Measurements from ENCODE around the gene IDH3A. TPM values are rescaled to one million over a fixed set of nuclear protein-coding genes. Genes with fewer than 3 reads are reported as not detected.

The IDH3A gene
- total RNA-seq, 4 donors from 2014 or later: 55.1 to 155 (median 83.3) TPM

- H3K4me1 ChIP-seq: no peaks in the 10 kb centered on the region
- no peak for DNase-seq
Measured at GRCh38 chr15:78111788-78112187, 37.4 kb upstream of the IDH3A start.

GRCh38 chr15:78112551-78112950 is 36.6 kb upstream of the IDH3A start:
- no peaks in the 10 kb centered on the region for H3K4me1 ChIP-seq
- 84 to 86% methylated on average over 3 of the region's 3 CpGs for WGBS, 2 donors
- no peak overlapping the region for H3K4me3 ChIP-seq (replicated peaks in 1 of 3)
- no peak overlapping the region for H3K27ac ChIP-seq
- H3K9me3 ChIP-seq: no peaks in the 10 kb centered on the region
- TF ChIP-seq POLR2A (IDR thresholded peaks at IDR 0.05) (no peak), CTCF (IDR thresholded peaks at IDR 0.05) (no peak)
- no peaks in the 10 kb centered on the region for H3K27me3 ChIP-seq
- H3K36me3 ChIP-seq: no peaks in the 10 kb centered on the region
- no peak for DNase-seq
- intact Hi-C loops (cut with DNase I): loop anchor here (2.0 to 5.0 kb wide), 2 partner anchors 80 to 128 kb away; no protein-coding TSS in a partner anchor

More at GRCh38 chr15:78111788-78112187, 37.4 kb upstream of the IDH3A start:
- intact Hi-C loops (cut with DNase I): loop anchor here (2.0 to 5.0 kb wide), 2 partner anchors 81 to 129 kb away; no protein-coding TSS in a partner anchor
- H3K4me3 ChIP-seq (replicated peaks in 1 of 3): no peak overlapping the region
- H3K9me3 ChIP-seq: no peaks in the 10 kb centered on the region
- no peak overlapping the region for H3K27ac ChIP-seq
- H3K36me3 ChIP-seq: no peaks in the 10 kb centered on the region
- TF ChIP-seq POLR2A (IDR thresholded peaks at IDR 0.05): no peak
- TF ChIP-seq CTCF (IDR thresholded peaks at IDR 0.05): no peak
- H3K27me3 ChIP-seq: no peaks in the 10 kb centered on the region
- 94 to 98% methylated on average over 3 of the region's 3 CpGs for whole genome bisulfite sequencing, 2 donors

- TF ChIP-seq CTCF (IDR thresholded peaks at IDR 0.05) (no peak), POLR2A (IDR thresholded peaks at IDR 0.05) (no peak)
- DNase-seq: no peak
- H3K4me3 ChIP-seq (replicated peaks in 1 of 3): no peak overlapping the region
- no peaks in the 10 kb centered on the region for H3K9me3 ChIP-seq
- no peak overlapping the region for H3K27ac ChIP-seq
- H3K4me1 ChIP-seq: no peaks in the 10 kb centered on the region
- intact Hi-C loops (cut with DNase I): no loop called here
- 73 to 79% methylated on average over 5 of the region's 5 CpGs for WGBS, 2 donors
- no peaks in the 10 kb centered on the region for H3K27me3 ChIP-seq
- H3K36me3 ChIP-seq: no peaks in the 10 kb centered on the region
Measured at GRCh38 chr15:78120523-78120922, 28.6 kb upstream of the IDH3A start.

GRCh38 chr15:78125267-78125666 is 23.9 kb upstream of the IDH3A start:
- no peaks in the 10 kb centered on the region for H3K27me3 ChIP-seq
- DNase-seq: no peak
- intact Hi-C loops (cut with DNase I): no loop called here
- no peak overlapping the region for H3K4me3 ChIP-seq (replicated peaks in 1 of 3)
- no peaks in the 10 kb centered on the region for H3K4me1 ChIP-seq
- 89 to 91% methylated on average over 3 of the region's 3 CpGs for WGBS, 2 donors
- TF ChIP-seq POLR2A (IDR thresholded peaks at IDR 0.05) (no peak), CTCF (IDR thresholded peaks at IDR 0.05) (no peak)
- H3K27ac ChIP-seq: no peak overlapping the region
- H3K9me3 ChIP-seq: no peaks in the 10 kb centered on the region
- H3K36me3 ChIP-seq: no peaks in the 10 kb centered on the region

GRCh38 chr15:78127882-78128281 is 21.3 kb upstream of the IDH3A start:
- H3K4me3 ChIP-seq (replicated peaks in 1 of 3): no peak overlapping the region
- intact Hi-C loops (cut with DNase I): no loop called here
- no peaks in the 10 kb centered on the region for H3K27me3 ChIP-seq
- no peaks in the 10 kb centered on the region for H3K36me3 ChIP-seq
- peaks cover 7 to 8% of the 10 kb centered on the region in 2 donors for H3K4me1 ChIP-seq
- no peak for DNase-seq
- H3K27ac ChIP-seq: no peak overlapping the region
- 81 to 90% methylated on average over 2 of the region's 2 CpGs for WGBS, 2 donors
- no peaks in the 10 kb centered on the region for H3K9me3 ChIP-seq
- TF ChIP-seq POLR2A (IDR thresholded peaks at IDR 0.05) (no peak), CTCF (IDR thresholded peaks at IDR 0.05) (no peak)

Measured in thyroid gland (tissue), 4 donors.